GM12865 (cell line): ENCODE measurements around the gene ZNF132.
"Not testable (repeated sequence)": the region's sequence is repeated elsewhere in the genome, so short reads cannot be mapped to it uniquely, and the experiment has no call there.

Source experiments
- DNase-seq: peaks from one replicate; pipeline ENCODE4 v3.0.0; 2010; ENCODE audit warnings: low read depth
- H3K4me3 ChIP-seq: 2 replicates; pipeline ENCODE4 v1.5.1; 2011; ENCODE audit warnings: mild to moderate bottlenecking, low read depth, low read length, control low read depth
- TF ChIP-seq, protein P1 (sequence below): IDR thresholded peaks from 2 replicates; pipeline ENCODE4 v1.5.1; 2011; ENCODE audit warnings: low read length, control low read depth, low read depth, inconsistent platforms; ENCODE audit not compliant: insufficient read depth; ENCODE audit errors: missing control alignments

The ZNF132 gene

DNA sequence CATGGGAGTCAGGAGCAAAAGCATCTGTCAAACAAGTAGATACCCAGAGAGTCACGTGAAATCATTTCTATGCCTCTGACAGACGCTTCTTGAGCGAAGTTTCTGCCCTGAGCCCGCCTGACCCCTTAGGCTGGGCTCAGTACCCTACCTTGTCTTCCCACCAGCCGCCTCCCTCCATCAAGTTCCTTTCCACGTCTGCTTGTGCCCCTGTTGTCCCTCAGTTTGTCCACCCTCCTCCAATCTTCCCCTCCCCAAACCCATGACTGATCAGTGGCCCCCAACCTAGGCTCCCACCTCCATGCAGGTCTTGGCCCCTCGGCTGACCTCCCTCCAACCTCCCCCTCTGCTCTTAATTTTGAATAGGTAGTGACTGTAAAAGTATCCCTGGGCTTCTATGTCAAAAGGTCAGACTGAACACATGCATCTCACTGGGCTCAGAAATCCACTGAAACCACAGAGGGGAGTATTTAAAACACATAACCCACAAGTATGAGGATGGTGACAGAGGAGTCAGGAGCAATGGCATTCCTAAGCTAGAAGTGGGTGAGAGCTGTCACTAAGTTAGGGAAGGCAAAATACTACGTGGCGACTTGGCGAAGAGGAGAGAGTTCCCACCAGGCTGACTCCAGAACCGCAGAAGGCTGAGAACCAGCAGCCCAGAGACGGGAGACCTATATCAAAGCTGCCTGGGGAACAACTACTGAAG, 34.5 kb upstream of the ZNF132 start:
- H3K4me3 ChIP-seq = no peak overlapping the region; the same call in 1 of the 2 replicates

DNA sequence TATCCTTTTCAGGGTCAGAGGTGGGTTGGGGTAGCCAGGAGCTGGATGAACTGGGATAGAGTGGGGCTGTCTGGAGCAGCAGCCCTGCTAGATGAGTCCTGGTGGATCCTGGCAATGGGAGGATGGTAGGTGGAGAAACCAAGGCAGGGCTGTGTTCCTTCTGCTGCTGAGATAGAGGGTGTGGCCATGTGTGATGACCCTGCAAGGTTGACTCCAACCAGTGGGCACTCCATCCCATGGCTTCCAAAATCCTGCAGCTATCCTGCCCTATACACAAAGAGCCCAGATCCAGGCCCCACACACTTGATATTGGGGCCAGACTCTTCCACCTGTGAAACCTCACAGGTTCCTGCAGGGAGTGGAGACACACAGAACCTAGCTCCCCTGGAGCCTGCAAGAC, 33.8 kb upstream of the ZNF132 start:
- TF ChIP-seq, protein P1, sequence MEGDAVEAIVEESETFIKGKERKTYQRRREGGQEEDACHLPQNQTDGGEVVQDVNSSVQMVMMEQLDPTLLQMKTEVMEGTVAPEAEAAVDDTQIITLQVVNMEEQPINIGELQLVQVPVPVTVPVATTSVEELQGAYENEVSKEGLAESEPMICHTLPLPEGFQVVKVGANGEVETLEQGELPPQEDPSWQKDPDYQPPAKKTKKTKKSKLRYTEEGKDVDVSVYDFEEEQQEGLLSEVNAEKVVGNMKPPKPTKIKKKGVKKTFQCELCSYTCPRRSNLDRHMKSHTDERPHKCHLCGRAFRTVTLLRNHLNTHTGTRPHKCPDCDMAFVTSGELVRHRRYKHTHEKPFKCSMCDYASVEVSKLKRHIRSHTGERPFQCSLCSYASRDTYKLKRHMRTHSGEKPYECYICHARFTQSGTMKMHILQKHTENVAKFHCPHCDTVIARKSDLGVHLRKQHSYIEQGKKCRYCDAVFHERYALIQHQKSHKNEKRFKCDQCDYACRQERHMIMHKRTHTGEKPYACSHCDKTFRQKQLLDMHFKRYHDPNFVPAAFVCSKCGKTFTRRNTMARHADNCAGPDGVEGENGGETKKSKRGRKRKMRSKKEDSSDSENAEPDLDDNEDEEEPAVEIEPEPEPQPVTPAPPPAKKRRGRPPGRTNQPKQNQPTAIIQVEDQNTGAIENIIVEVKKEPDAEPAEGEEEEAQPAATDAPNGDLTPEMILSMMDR = no peak
- DNase-seq = no peak
- H3K4me3 ChIP-seq = no peak overlapping the region

More for the DNA sequence above, 34.5 kb upstream of the ZNF132 start:
- TF ChIP-seq, protein P1 = no peak
- no peak for DNase-seq

DNA sequence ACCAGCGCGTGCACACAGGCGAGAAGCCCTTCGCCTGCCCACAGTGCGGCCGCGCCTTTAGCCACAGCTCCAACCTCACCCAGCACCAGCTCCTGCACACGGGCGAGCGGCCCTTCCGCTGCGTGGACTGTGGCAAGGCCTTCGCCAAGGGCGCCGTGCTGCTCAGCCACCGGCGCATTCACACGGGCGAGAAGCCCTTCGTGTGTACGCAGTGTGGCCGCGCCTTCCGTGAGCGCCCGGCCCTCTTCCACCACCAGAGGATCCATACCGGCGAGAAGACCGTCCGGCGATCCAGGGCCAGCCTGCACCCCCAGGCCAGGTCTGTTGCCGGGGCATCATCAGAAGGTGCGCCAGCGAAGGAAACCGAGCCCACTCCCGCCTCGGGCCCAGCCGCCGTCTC, 31.8 kb upstream of the ZNF132 start:
- TF ChIP-seq, protein P1 = no peak
- H3K4me3 ChIP-seq = no peak overlapping the region
- DNase-seq = no peak

DNA sequence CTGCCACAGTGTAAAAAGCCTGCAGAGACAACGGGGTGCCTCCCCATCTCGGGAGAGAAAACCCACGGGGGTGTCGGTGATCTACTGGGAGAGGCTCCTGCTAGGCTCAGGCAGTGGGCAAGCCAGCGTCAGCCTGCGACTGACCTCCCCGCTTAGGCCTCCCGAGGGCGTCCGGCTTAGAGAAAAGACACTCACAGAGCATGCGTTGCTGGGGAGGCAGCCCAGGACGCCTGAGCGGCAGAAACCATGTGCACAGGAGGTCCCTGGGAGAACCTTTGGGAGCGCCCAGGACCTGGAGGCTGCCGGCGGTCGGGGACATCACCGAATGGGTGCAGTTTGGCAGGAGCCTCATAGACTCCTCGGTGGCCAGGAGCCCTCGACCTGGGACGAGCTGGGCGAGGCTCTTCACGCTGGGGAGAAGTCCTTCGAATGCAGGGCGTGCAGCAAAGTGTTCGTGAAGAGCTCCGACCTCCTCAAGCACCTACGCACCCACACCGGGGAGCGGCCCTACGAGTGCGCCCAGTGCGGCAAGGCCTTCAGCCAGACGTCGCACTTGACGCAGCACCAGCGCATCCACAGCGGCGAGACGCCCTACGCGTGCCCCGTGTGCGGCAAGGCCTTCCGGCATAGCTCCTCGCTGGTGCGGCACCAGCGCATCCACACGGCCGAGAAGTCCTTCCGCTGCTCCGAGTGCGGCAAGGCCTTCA, 31.0 kb upstream of the ZNF132 start:
- DNase-seq, H3K4me3 ChIP-seq: not testable (repeated sequence)

DNA sequence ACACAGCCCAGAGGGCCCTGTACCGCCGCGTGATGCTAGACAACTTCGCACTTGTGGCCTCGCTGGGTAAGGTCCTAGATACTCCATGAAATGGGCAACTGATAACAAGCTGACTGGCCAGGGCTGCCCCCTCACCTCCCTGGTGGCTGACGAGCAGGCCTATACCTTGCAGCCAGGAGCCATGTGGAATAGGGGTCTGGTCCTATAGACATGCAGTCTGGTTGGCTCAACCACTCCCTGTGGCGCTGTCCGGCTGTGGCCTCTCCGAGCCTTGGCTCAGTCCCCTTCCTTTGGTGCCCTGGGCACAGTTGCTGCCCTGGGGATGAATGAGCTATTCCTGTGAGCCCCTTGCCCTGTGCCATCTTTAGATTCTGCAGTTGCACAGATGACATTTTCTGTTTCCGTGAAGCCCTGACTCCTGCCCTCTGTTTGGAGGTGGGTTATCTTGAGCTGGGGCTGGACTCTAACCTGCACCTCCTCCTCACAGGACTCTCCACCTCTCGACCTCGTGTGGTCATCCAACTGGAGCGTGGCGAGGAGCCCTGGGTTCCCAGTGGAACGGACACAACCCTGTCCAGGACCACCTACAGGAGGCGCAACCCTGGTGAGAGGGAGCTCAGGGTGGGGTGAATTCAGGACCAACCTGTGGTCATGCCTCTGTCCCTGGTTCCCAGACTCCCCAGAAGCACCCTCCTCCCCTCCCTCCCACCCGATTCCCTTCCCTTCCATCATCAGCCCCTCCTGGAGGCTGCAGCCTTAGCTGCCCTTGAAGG, 29.5 kb upstream of the ZNF132 start:
- no peak for DNase-seq
- H3K4me3 ChIP-seq = no peak overlapping the region
- TF ChIP-seq, protein P1 = no peak

DNA sequence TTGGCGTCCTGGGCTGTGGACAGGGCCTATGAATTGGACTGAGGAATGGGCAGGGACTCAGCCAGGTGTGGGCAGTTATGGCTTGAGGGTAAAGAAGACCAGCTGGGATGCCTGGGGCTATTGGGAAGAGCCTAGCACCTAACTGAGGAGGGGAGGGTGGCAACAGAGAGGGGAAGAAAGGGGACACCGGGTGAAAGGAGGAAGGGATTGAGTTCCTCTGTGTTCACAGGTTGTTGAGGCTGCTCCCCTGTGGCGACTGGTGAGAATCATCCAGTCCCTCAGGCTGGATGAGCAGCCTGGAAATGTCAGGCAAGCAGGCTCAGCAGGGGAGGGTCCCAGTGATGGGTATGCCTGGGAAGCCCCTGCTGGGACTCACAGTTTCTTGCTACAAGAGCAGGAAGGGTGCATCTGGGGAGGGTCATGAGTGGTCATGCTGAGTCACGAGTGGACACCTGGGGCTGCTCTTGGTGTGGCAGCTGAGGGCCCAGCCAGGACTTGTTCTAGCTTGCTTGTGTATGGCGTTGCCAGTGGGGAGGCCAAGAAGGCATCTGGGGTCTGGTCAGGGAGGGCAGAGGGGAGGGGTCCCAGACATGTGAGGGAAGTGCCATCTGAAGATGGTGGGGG, 28.4 kb upstream of the ZNF132 start:
- TF ChIP-seq, protein P1 = no peak

More for the DNA sequence above, 28.4 kb upstream of the ZNF132 start:
- H3K4me3 ChIP-seq = peak overlapping the region; percentile 34; the same call in 1 of the 2 replicates
- no peak for DNase-seq
